Activated CD4-positive, alpha-beta memory T cell treated with anti-CD3 and anti-CD28 coated beads for 36 hours (primary cell): ENCODE data around the gene CNOT6L. TPM values are rescaled to one million over a fixed set of nuclear protein-coding genes. Genes with fewer than 3 reads are reported as not detected.
"Not testable (repeated sequence)": the region's sequence is repeated elsewhere in the genome, so short reads cannot be mapped to it uniquely, and the experiment has no call there.

Source experiments
- CTCF ChIA-PET: fragments of 350-600 bp; sonication (Branson Sonifier 250); formaldehyde crosslinking; loops from one replicate; lab custom pipeline; 2021; ENCODE audit warnings: antibody characterized with exemption, inconsistent platforms; lab: Charles Lee
- POLR2A ChIA-PET: fragments of 350-600 bp; sonication (Branson Sonifier 250); formaldehyde crosslinking; loops from one replicate; lab custom pipeline; 2021; ENCODE audit warnings: antibody characterized with exemption; lab: Charles Lee
- DNase-seq: peaks from one replicate; pipeline ENCODE4 v3.0.0-alpha.2; 2020
- H3K27ac Mint-ChIP-seq: one replicate; pipeline ENCODE4 v1.8.0; 2021; ENCODE audit warnings: mixed read lengths
- H3K27me3 Mint-ChIP-seq: one replicate; pipeline ENCODE4 v1.8.0; 2021; ENCODE audit warnings: mixed read lengths
- H3K36me3 Mint-ChIP-seq: one replicate; pipeline ENCODE4 v1.8.0; 2021; ENCODE audit warnings: mixed read lengths
- H3K4me1 Mint-ChIP-seq: one replicate; pipeline ENCODE4 v1.8.0; 2021; ENCODE audit warnings: low read depth, mixed read lengths
- H3K4me3 Mint-ChIP-seq: one replicate; pipeline ENCODE4 v1.8.0; 2021; ENCODE audit warnings: mild to moderate bottlenecking, mixed read lengths
- H3K9me3 Mint-ChIP-seq: one replicate; pipeline ENCODE4 v1.8.0; 2021; ENCODE audit warnings: mixed read lengths
- intact Hi-C: fragments of 100-400 bp; cut with micrococcal nuclease; formaldehyde crosslinking; loops from one replicate; pipeline ENCODE4 v1.15.1; 2023
- total RNA-seq, 2 experiments: library from RNA; stranded (reverse); gene quantifications; one replicate each; pipeline ENCODE4 v1.2.3, GENCODE V29; 2021

CNOT6L gene
- total RNA-seq, 2 experiments from 2014 or later, result 106 to 111 TPM

DNA sequence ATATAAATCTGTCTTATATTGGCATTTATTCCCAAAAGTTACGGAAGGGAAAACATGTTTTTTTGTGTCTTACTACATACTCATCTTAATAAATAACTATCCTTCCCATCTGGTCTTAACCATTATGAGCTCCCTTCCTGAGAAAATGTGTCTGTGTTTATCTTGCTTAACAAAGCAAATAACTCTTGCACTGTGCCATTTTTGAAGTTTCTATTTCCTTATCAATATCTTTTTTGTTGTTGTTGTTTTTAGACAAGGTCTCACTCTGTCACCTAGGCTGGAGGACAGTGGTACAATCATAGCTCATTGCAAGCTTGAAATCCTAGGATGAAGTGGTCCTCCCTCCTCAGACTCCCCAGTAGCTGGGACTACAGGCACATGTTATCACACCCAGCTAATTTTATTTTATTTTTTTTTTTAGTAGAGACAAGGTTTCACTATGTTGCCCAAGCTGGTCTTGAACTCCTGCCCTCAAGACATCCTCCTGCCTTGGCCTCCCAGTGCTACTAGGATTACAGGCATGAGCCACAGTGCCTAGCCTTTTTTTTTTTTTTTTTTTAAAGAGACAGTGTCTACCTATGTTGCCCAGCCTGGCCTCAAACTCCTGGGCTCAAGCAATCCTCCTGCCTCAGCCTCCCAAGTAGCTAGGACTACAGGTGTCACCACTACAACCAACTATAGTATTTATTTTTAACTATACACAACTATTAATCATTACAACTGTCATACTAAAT is 36.9 kb downstream of the CNOT6L start:
- intact Hi-C loops, result no loop called here
- ChIA-PET POLR2A (no interaction called here), CTCF (interaction anchor here (0.7 to 2.1 kb wide), 5 partner anchors 11 to 80 kb away, joined by 3 to 6 read pairs (median 3); partner anchors contain the start of gene MRPL1)
- H3K4me1 Mint-ChIP-seq, result peaks cover 64% of the 10 kb centered on the region
- no peaks in the 10 kb centered on the region for H3K27me3 Mint-ChIP-seq
- no peaks in the 10 kb centered on the region for H3K9me3 Mint-ChIP-seq
- DNase-seq, result no peak
- peaks cover 6% of the 10 kb centered on the region for H3K36me3 Mint-ChIP-seq
- no peak overlapping the region for H3K4me3 Mint-ChIP-seq
- no peak overlapping the region for H3K27ac Mint-ChIP-seq

DNA sequence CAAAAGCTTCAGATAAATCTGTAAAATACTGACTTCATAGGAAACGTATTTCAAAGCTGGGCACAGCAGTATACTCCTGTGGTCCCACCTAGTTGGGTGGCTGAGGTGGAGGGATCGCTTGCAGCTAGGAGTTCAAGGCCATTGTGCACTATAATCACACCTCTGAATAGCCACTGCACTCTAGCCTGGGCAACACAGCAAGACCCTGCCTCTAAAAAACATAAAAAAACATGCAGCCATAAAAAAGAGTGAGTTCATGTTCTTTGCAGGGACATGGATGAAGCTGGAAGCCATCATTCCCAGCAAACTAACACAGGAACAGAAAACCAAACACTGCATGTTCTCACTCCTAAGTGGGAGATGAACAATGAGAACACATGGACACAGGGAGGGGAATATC is 38.4 kb downstream of the CNOT6L start:
- not testable (repeated sequence) for H3K27ac Mint-ChIP-seq
- peaks cover 68% of the 10 kb centered on the region for H3K4me1 Mint-ChIP-seq

DNA sequence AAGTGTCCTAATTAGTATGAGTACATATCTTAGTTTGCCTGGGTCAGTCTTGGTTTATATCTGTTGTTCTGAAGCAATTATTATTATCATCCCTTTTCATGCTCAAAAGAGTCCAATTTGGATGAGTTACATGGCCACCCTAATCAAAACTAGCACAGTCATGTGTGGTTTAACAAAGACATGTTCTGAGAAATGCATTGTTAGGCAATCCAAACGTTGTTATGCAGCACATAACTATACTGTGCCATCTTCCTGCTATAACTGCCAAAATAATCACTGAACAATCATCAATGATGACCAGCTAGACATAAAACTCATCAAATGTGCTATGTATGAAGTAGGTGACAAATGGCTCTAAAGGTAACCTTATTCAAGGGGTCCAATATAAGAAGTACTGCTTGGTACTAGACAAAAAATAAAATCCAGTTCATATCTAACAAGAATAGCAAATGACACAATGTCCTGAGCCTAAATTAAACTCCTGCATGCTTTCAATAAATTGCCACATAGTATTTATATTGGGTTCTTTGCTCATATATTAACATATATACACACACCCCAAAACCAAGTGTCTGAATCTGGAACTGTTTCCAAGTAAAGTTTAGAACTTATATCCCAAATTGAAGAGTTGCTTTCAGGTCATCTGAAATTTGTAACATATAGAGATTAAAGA is 41.9 kb downstream of the CNOT6L start:
- Mint-ChIP-seq H3K4me1 (peaks cover 48% of the 10 kb centered on the region), H3K4me3 (no peak overlapping the region), H3K27me3 (no peaks in the 10 kb centered on the region), H3K9me3 (no peaks in the 10 kb centered on the region), H3K27ac (peak overlapping the region; percentile 20), H3K36me3 (peaks cover 19% of the 10 kb centered on the region)
- intact Hi-C loops, result no loop called here
- CTCF ChIA-PET, result no interaction called here
- no peak for DNase-seq
- POLR2A ChIA-PET, result no interaction called here

More for the DNA sequence above, 38.4 kb downstream of the CNOT6L start:
- H3K9me3 Mint-ChIP-seq, H3K4me3 Mint-ChIP-seq, H3K36me3 Mint-ChIP-seq, H3K27me3 Mint-ChIP-seq, POLR2A ChIA-PET, DNase-seq, intact Hi-C loops: not testable (repeated sequence)
- CTCF ChIA-PET, result interaction anchor here (0.8 to 2.1 kb wide), 2 partner anchors 20 to 81 kb away, joined by 3 to 6 read pairs; no protein-coding TSS in a partner anchor

DNA sequence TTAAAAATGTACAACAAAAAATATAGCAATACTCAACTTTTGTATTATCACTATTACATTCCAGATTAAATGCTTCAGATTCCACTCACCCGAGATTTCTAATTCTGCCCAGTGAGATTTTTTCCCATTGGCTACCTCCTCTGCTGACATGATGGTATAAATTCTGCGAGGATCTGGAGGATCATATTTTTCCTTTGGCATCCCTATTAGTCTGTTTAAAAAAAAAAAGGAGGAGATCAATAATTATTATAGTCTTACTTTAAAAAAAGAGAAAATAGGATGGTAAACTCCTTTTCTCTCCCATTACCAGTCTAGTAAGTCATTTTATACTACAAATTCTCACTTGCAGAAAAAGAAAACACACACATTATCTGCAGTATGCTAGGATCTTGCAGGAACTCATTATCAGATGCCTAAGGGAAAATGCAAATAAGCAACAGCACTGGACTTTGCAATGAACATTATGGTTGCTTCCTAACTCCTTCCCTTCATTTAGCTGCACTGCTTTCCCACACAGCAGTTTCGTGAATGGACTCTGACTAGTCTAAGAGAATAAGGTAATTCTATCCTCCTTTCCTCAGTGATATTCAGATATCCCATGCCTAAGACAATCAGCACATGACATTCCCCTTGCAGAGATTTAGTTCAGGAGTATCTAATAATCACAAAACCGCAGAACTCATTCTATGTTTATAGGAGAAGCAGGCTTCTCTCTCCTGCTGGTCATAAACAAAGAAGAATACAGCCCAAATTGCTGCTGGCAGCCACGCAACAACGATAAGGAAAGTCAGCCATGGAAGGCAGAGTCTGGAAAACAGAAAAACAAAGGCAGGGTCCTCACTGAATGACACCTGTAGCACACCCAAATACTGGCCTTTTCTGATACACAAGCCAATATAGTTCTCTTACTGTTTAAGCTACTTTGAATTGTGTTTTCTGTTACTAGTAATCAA is 42.7 kb downstream of the CNOT6L start:
- ChIA-PET CTCF (no interaction called here), POLR2A (no interaction called here)
- intact Hi-C loops, result no loop called here
- no peak for DNase-seq
- Mint-ChIP-seq H3K4me3 (no peak overlapping the region), H3K36me3 (peaks cover 25% of the 10 kb centered on the region), H3K27ac (peak overlapping the region; percentile 20), H3K27me3 (no peaks in the 10 kb centered on the region), H3K9me3 (no peaks in the 10 kb centered on the region), H3K4me1 (peaks cover 41% of the 10 kb centered on the region)

DNA sequence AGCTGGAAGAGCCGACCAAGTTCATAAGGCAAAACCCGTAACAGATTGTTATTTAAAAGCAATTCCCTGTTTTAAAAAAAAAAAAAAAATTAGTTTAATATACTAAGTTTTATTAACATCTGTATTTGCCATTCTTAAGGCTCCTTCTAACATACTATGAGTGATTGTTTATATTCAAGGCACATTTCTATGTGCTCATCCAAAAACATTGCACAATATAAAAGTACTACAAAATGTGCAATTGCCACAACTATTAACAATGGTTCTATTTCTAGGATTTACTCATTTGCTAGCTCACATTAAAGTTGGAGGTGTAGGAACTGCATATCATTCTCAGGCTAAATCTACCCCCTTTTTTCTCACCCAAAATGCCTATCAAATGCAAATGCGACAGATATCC is 46.1 kb downstream of the CNOT6L start:
- DNase-seq, result no peak
- intact Hi-C loops, result no loop called here
- H3K27ac Mint-ChIP-seq, result no peak overlapping the region
- ChIA-PET CTCF (no interaction called here), POLR2A (no interaction called here)
- peaks cover 4% of the 10 kb centered on the region for H3K9me3 Mint-ChIP-seq
- peaks cover 35% of the 10 kb centered on the region for H3K36me3 Mint-ChIP-seq
- no peaks in the 10 kb centered on the region for H3K27me3 Mint-ChIP-seq
- H3K4me3 Mint-ChIP-seq, result no peak overlapping the region
- H3K4me1 Mint-ChIP-seq, result peaks cover 33% of the 10 kb centered on the region

DNA sequence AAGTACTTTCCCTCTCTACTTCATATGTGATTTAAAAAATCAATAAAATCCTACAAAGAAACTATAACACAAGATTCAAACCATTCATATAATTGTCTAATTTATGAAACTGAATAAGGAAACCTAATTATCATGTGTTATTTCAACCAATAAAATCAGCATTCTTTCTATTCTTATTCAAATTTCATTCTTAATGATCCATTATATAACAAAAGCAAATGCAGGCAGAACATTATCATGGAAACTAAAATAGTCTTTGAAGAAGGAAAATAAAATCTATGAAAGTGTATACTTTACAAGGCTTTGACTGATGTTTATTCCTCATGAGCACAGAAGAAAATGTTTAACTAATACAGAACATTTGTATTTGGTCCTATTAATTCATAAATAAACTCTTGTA is 47.6 kb downstream of the CNOT6L start:
- POLR2A ChIA-PET, result no interaction called here

DNA sequence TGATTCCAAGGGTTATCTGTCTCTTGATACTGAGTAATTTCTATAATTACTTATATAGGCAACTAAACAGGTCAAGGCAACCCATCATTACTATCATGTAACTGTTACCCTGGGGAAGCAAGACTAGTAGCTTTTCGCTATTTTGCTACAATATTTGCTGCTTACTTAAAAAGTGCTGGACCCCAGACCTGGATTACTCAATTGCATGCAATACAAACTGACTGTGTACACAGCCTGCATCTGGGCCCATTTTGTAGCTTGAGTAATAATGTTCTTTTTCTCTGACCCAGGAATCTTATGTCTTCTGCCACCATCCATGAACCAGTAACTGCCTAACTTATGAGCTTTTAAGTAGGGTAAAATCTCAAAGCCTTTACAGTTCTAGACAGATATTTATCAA is 53.4 kb downstream of the CNOT6L start:
- DNase-seq, result no peak
- Mint-ChIP-seq H3K27me3 (no peaks in the 10 kb centered on the region), H3K27ac (no peak overlapping the region), H3K9me3 (peaks cover 25% of the 10 kb centered on the region), H3K36me3 (peaks cover 53% of the 10 kb centered on the region), H3K4me3 (no peak overlapping the region), H3K4me1 (peaks cover 16% of the 10 kb centered on the region)
- ChIA-PET POLR2A (no interaction called here), CTCF (no interaction called here)
- intact Hi-C loops, result no loop called here

More for the DNA sequence above, 47.6 kb downstream of the CNOT6L start:
- Mint-ChIP-seq H3K4me1 (peaks cover 18% of the 10 kb centered on the region), H3K36me3 (peaks cover 42% of the 10 kb centered on the region), H3K9me3 (peaks cover 4% of the 10 kb centered on the region), H3K4me3 (no peak overlapping the region), H3K27ac (no peak overlapping the region), H3K27me3 (no peaks in the 10 kb centered on the region)
- DNase-seq, result no peak
- intact Hi-C loops, result no loop called here
- CTCF ChIA-PET, result no interaction called here

DNA sequence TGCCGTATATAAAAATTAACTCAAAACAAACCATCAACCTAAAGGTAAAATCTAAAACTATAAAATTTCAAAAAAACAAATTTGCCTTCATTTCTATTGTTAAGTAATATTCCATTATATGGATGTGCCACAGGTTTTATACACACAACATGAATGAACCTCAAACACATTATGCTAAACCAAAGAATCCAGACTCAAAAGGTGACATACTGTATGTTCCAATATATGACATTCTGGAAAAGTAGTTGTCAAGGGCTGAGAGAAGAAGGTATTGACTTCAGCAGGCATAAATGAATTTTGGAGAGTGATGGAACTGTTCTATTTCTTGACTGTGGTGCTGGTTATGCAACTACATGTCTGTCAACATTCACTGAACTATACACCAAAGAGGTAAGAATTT is 56.6 kb downstream of the CNOT6L start:
- ChIA-PET CTCF (no interaction called here), POLR2A (no interaction called here)
- Mint-ChIP-seq H3K27ac (no peak overlapping the region), H3K4me3 (no peak overlapping the region), H3K9me3 (peaks cover 25% of the 10 kb centered on the region), H3K4me1 (peaks cover 26% of the 10 kb centered on the region), H3K27me3 (no peaks in the 10 kb centered on the region), H3K36me3 (peaks cover 56% of the 10 kb centered on the region)
- no peak for DNase-seq
- intact Hi-C loops, result no loop called here

DNA sequence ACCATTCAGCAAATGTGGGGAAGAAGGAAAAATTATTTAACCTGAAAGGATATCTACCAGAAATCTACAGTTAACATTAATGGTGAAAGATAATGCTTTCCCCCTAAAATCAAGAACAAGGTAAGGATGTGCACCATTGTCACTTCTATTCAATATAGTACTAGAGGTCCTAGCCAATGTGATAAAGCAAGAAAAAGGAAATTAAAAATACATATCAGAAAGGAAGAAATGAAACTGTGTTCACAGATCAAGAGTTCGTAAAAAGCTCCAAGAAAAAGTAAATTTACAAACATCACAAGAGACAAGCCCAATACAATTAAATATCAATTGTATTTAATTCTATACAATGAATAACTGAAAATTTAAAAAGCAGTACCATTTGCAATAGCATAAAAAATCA is 57.6 kb downstream of the CNOT6L start:
- intact Hi-C loops, result no loop called here
- DNase-seq, result no peak
- H3K9me3 Mint-ChIP-seq, result peaks cover 25% of the 10 kb centered on the region
- H3K36me3 Mint-ChIP-seq, result peaks cover 56% of the 10 kb centered on the region
- ChIA-PET CTCF (no interaction called here), POLR2A (interaction anchor here (0.5 kb wide), 1 partner anchor 163 kb away, joined by 3 read pairs; no protein-coding TSS in a partner anchor)
- no peak overlapping the region for H3K27ac Mint-ChIP-seq
- H3K4me1 Mint-ChIP-seq, result peaks cover 29% of the 10 kb centered on the region
- H3K4me3 Mint-ChIP-seq, result no peak overlapping the region
- H3K27me3 Mint-ChIP-seq, result no peaks in the 10 kb centered on the region

DNA sequence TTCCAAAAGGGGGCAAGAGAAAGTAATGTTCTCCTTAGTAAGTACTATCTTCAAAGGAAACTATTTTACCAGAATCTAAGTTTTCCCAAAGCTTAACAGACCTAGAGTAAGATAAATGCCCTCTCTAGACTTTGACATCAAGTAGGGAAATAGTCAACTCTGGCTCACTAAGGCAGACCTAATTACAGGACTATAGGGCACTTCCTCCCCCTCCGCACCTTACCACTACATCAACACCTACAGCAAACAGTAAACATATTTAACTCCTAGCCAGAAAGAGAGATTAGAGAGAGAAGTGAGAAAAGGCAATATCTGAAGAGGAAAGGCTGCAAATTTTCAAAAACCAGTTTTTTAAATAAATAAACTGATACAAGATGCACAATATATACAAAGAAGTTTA is 60.4 kb downstream of the CNOT6L start:
- ChIA-PET POLR2A (interaction anchor here (1.3 kb wide), 1 partner anchor 62 kb away, joined by 3 read pairs; no protein-coding TSS in a partner anchor), CTCF (no interaction called here)
- peaks cover 56% of the 10 kb centered on the region for H3K36me3 Mint-ChIP-seq
- H3K9me3 Mint-ChIP-seq, result peaks cover 25% of the 10 kb centered on the region
- DNase-seq, result no peak
- no peak overlapping the region for H3K27ac Mint-ChIP-seq
- H3K4me3 Mint-ChIP-seq, result no peak overlapping the region
- no peaks in the 10 kb centered on the region for H3K27me3 Mint-ChIP-seq
- intact Hi-C loops, result no loop called here
- peaks cover 22% of the 10 kb centered on the region for H3K4me1 Mint-ChIP-seq

DNA sequence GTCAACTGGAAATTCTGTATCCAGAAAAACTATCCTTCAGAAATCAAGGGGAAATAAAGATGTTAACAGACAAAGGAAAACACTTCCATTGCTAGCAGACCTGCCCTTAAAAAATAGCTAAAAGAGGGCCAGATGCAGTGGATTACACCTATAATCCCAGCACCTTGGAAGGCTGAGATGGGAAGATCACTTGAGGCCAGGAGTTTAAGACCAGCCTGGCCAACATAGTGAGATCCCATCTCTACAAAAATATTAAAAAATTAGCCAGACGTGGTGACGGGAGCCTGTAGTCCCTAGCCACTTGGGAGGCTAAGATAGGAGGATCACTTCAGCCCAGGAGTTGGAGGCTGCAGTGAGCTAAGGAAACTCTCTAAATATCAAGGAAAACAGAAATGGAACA is 67.4 kb downstream of the CNOT6L start:
- CTCF ChIA-PET, result no interaction called here
- no peak overlapping the region for H3K27ac Mint-ChIP-seq
- H3K4me3 Mint-ChIP-seq, result no peak overlapping the region
- no peaks in the 10 kb centered on the region for H3K27me3 Mint-ChIP-seq
- POLR2A ChIA-PET, result no interaction called here
- H3K9me3 Mint-ChIP-seq, result peaks cover 15% of the 10 kb centered on the region
- DNase-seq, result no peak
- H3K36me3 Mint-ChIP-seq, result peaks cover 41% of the 10 kb centered on the region
- H3K4me1 Mint-ChIP-seq, result peaks cover 9% of the 10 kb centered on the region
- intact Hi-C loops, result no loop called here

DNA sequence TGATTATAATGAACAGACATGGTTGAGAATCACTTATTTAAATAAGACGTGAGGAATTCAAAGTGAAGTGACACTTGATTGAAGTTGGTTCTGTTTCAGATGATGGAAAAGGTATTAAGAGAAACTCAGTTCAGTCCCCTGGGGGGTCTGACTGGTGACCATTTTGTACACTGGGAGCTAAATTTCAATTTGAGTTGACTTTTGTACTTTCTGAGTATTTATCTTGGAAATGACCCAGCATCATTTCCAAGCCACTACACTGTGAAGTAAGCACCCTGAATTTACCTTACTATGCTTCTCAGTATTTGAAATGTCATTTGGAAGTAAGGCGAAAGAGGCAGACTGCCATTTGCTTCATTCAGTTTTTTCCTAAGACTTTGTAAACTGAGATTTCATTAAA is 73.4 kb downstream of the CNOT6L start:
- no peaks in the 10 kb centered on the region for H3K27me3 Mint-ChIP-seq
- H3K4me3 Mint-ChIP-seq, result no peak overlapping the region
- DNase-seq, result no peak
- ChIA-PET POLR2A (no interaction called here), CTCF (no interaction called here)
- peaks cover 4% of the 10 kb centered on the region for H3K9me3 Mint-ChIP-seq
- H3K27ac Mint-ChIP-seq, result peak overlapping the region; percentile 33
- H3K36me3 Mint-ChIP-seq, result peaks cover 26% of the 10 kb centered on the region
- intact Hi-C loops, result no loop called here
- H3K4me1 Mint-ChIP-seq, result peaks cover 23% of the 10 kb centered on the region
